Inferior parietal cortex (tissue), 1 donor: ENCODE data around the gene CLMN.
"Not testable (repeated sequence)": the region's sequence is repeated elsewhere in the genome, so short reads cannot be mapped to it uniquely, and the experiment has no call there.

ENCODE experiments used
- DNase-seq: peaks from one replicate; pipeline ENCODE4 v3.0.0-alpha.2; 2016; ENCODE audit errors: extremely low spot score

The CLMN gene

GRCh38 chr14:95217391-95217900 lies 102.3 kb downstream of the CLMN start:
- no peak for DNase-seq

GRCh38 chr14:95216008-95216407 lies 103.7 kb downstream of the CLMN start:
- DNase-seq, result no peak

- DNase-seq, result no peak
These were observed 104.5 kb downstream of the CLMN start for GRCh38 chr14:95215094-95215725.

GRCh38 chr14:95213774-95214173 lies 105.9 kb downstream of the CLMN start:
- DNase-seq, result no peak

GRCh38 chr14:95211721-95212504 lies 107.8 kb downstream of the CLMN start:
- DNase-seq, result no peak

- DNase-seq, result no peak
These were observed 109.0 kb downstream of the CLMN start for GRCh38 chr14:95210699-95211098.

GRCh38 chr14:95208598-95208997 lies 111.1 kb downstream of the CLMN start:
- no peak for DNase-seq

GRCh38 chr14:95207475-95208233 lies 112.1 kb downstream of the CLMN start:
- DNase-seq, result no peak

- DNase-seq, result no peak
These were observed 113.2 kb downstream of the CLMN start for GRCh38 chr14:95206534-95206933.

GRCh38 chr14:95204705-95205104 lies 115.0 kb downstream of the CLMN start:
- no peak for DNase-seq

GRCh38 chr14:95201745-95202144 lies 118.0 kb downstream of the CLMN start:
- DNase-seq, result not testable (repeated sequence)

GRCh38 chr14:95200404-95200803 lies 119.3 kb downstream of the CLMN start:
- DNase-seq, result no peak

GRCh38 chr14:95199298-95199983 lies 120.3 kb downstream of the CLMN start:
- no peak for DNase-seq

- DNase-seq, result no peak
These were observed 121.4 kb downstream of the CLMN start for GRCh38 chr14:95198320-95198719.

GRCh38 chr14:95197551-95197950 lies 122.2 kb downstream of the CLMN start:
- no peak for DNase-seq

GRCh38 chr14:95196826-95197545 lies 122.7 kb downstream of the CLMN start:
- DNase-seq, result no peak

GRCh38 chr14:95196268-95196667 lies 123.4 kb downstream of the CLMN start:
- no peak for DNase-seq

- no peak for DNase-seq
These were observed 124.7 kb downstream of the CLMN start for GRCh38 chr14:95195031-95195430.

GRCh38 chr14:95193081-95193480 lies 126.6 kb downstream of the CLMN start:
- DNase-seq, result no peak

GRCh38 chr14:95192311-95192710 lies 127.4 kb downstream of the CLMN start:
- no peak for DNase-seq
